Neural cell (in vitro differentiated cells): Measurements from ENCODE around the gene MAS1.

ENCODE experiments used
- EZH2 ChIP-seq: fragments of 200-600, 300-800 bp; shearing (Covaris generic), sonication (generic); IDR thresholded peaks from 2 replicates; pipeline ENCODE4 v1.6.1; 2014; ENCODE audit warnings: antibody characterized with exemption, low read length, borderline replicate concordance, mild to moderate bottlenecking; ENCODE audit not compliant: insufficient read depth, poor library complexity, severe bottlenecking
- POLR2AphosphoS5 ChIP-seq: IDR thresholded peaks from 2 replicates; pipeline ENCODE4 v1.6.1; 2012
- RAD21 ChIP-seq: fragments of 450-650 bp; conservative IDR thresholded peaks from 2 replicates; pipeline ENCODE4 v1.6.1; 2014; ENCODE audit warnings: antibody characterized with exemption, mild to moderate bottlenecking, moderate library complexity
- TAF1 ChIP-seq: IDR thresholded peaks from 2 replicates; pipeline ENCODE4 v1.6.1; 2012; ENCODE audit warnings: low read depth
- TF ChIP-seq, protein P1 (sequence below): fragments of 450-650 bp; IDR thresholded peaks from 2 replicates; pipeline ENCODE4 v1.5.1; 2014; ENCODE audit warnings: antibody characterized with exemption, mild to moderate bottlenecking, moderate library complexity; ENCODE audit not compliant: poor library complexity, severe bottlenecking
- TF ChIP-seq, protein P2 (sequence below): IDR thresholded peaks from 2 replicates; pipeline ENCODE4 v1.6.1; 2012; ENCODE audit warnings: borderline replicate concordance

DNA sequence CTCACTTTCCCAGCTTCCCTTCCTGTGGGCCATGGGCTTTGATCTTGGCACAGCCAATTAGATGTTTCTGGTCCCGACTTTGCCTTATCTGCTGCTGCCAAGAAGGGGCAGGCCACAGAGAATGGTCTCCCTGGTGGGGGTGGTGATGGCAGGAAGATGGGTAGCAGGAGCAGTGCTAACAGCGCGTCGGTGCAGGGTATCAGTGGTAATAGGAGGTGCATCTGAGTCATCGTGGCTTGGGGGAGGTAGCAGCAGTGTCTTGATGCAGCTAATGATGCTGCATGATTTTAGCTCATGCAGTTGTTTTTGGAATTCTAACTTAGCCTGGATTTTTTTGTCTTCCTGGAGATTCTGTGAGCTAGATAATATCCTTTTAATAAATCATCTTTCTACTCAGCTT lies 18.9 kb upstream of the MAS1 start:
- TF ChIP-seq POLR2AphosphoS5 (no peak), EZH2 (no peak), TAF1 (no peak), RAD21 (no peak)
- TF ChIP-seq, protein P1, sequence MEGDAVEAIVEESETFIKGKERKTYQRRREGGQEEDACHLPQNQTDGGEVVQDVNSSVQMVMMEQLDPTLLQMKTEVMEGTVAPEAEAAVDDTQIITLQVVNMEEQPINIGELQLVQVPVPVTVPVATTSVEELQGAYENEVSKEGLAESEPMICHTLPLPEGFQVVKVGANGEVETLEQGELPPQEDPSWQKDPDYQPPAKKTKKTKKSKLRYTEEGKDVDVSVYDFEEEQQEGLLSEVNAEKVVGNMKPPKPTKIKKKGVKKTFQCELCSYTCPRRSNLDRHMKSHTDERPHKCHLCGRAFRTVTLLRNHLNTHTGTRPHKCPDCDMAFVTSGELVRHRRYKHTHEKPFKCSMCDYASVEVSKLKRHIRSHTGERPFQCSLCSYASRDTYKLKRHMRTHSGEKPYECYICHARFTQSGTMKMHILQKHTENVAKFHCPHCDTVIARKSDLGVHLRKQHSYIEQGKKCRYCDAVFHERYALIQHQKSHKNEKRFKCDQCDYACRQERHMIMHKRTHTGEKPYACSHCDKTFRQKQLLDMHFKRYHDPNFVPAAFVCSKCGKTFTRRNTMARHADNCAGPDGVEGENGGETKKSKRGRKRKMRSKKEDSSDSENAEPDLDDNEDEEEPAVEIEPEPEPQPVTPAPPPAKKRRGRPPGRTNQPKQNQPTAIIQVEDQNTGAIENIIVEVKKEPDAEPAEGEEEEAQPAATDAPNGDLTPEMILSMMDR: no peak
- TF ChIP-seq, protein P2, sequence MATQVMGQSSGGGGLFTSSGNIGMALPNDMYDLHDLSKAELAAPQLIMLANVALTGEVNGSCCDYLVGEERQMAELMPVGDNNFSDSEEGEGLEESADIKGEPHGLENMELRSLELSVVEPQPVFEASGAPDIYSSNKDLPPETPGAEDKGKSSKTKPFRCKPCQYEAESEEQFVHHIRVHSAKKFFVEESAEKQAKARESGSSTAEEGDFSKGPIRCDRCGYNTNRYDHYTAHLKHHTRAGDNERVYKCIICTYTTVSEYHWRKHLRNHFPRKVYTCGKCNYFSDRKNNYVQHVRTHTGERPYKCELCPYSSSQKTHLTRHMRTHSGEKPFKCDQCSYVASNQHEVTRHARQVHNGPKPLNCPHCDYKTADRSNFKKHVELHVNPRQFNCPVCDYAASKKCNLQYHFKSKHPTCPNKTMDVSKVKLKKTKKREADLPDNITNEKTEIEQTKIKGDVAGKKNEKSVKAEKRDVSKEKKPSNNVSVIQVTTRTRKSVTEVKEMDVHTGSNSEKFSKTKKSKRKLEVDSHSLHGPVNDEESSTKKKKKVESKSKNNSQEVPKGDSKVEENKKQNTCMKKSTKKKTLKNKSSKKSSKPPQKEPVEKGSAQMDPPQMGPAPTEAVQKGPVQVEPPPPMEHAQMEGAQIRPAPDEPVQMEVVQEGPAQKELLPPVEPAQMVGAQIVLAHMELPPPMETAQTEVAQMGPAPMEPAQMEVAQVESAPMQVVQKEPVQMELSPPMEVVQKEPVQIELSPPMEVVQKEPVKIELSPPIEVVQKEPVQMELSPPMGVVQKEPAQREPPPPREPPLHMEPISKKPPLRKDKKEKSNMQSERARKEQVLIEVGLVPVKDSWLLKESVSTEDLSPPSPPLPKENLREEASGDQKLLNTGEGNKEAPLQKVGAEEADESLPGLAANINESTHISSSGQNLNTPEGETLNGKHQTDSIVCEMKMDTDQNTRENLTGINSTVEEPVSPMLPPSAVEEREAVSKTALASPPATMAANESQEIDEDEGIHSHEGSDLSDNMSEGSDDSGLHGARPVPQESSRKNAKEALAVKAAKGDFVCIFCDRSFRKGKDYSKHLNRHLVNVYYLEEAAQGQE: no peak
